GM18526 (cell line): ENCODE measurements around the gene GRHL3.

Experiments used
- POLR2A ChIP-seq: IDR thresholded peaks from 3 replicates; pipeline ENCODE4 v1.6.1; 2011; ENCODE audit not compliant: insufficient read length; ENCODE audit errors: extremely low read depth

GRHL3 gene

GRCh38 chr1:24290933-24291487, 28.1 kb upstream of the GRHL3 start:
- no peak for TF ChIP-seq POLR2A

GRCh38 chr1:24292103-24292502, 27.1 kb upstream of the GRHL3 start:
- TF ChIP-seq POLR2A, result no peak

GRCh38 chr1:24292887-24293286, 26.3 kb upstream of the GRHL3 start:
- TF ChIP-seq POLR2A, result no peak

GRCh38 chr1:24293392-24294227, 25.5 kb upstream of the GRHL3 start:
- no peak for TF ChIP-seq POLR2A

- no peak for TF ChIP-seq POLR2A
Measured at GRCh38 chr1:24294228-24294672, 24.9 kb upstream of the GRHL3 start.

- no peak for TF ChIP-seq POLR2A
Measured at GRCh38 chr1:24294716-24295371, 24.3 kb upstream of the GRHL3 start.

- no peak for TF ChIP-seq POLR2A
Measured at GRCh38 chr1:24295535-24295934, 23.6 kb upstream of the GRHL3 start.

- TF ChIP-seq POLR2A, result no peak
Measured at GRCh38 chr1:24297187-24297851, 21.8 kb upstream of the GRHL3 start.

- no peak for TF ChIP-seq POLR2A
Measured at GRCh38 chr1:24297852-24298232, 21.3 kb upstream of the GRHL3 start.

- TF ChIP-seq POLR2A, result no peak
Measured at GRCh38 chr1:24298606-24299005, 20.6 kb upstream of the GRHL3 start.

- no peak for TF ChIP-seq POLR2A
Measured at GRCh38 chr1:24299901-24300300, 19.3 kb upstream of the GRHL3 start.

- TF ChIP-seq POLR2A, result no peak
Measured at GRCh38 chr1:24300971-24301784, 18.0 kb upstream of the GRHL3 start.

GRCh38 chr1:24301785-24302175, 17.4 kb upstream of the GRHL3 start:
- no peak for TF ChIP-seq POLR2A

GRCh38 chr1:24302209-24302611, 16.9 kb upstream of the GRHL3 start:
- TF ChIP-seq POLR2A, result no peak

GRCh38 chr1:24303600-24303999, 15.6 kb upstream of the GRHL3 start:
- TF ChIP-seq POLR2A, result no peak

GRCh38 chr1:24304763-24305162, 14.4 kb upstream of the GRHL3 start:
- no peak for TF ChIP-seq POLR2A
